K562 (cell line): ENCODE data around the gene ANXA9. TPM values are rescaled to one million over a fixed set of nuclear protein-coding genes. Genes with fewer than 3 reads are reported as not detected.

Experiments used
- BCOR ChIP-seq: fragments of 450-650 bp; IDR thresholded peaks from 2 replicates; pipeline ENCODE4 v1.6.1; 2016
- BMI1 ChIP-seq: fragments of 150-350 bp; IDR thresholded peaks from 2 replicates; pipeline ENCODE4 v1.6.1; 2014; ENCODE audit warnings: low read length
- BRCA1 ChIP-seq, 2 experiments: fragments of 450-650 bp in 1 of 2; sonication (generic) in 1 of 2; formaldehyde crosslinking in 1 of 2; IDR thresholded peaks; 2 replicates each; pipeline versions ENCODE4 v1.5.0 to v1.6.1; 2017 to 2020; ENCODE audit warnings: mild to moderate bottlenecking in 1 of 2, missing genetic modification reagents in 1 of 2
- FOS ChIP-seq: IDR thresholded peaks from 3 replicates; pipeline ENCODE4 v1.6.1; 2011; ENCODE audit not compliant: insufficient read length; ENCODE audit errors: extremely low read depth
- HDAC2 ChIP-seq: fragments of 450-650 bp; IDR thresholded peaks from 2 replicates; pipeline ENCODE4 v1.6.1; 2016; ENCODE audit warnings: mild to moderate bottlenecking
- HDGF ChIP-seq: fragments of 450-650 bp; IDR thresholded peaks from 2 replicates; pipeline ENCODE4 v1.6.1; 2016
- KAT8 ChIP-seq: fragments of 450-650 bp; IDR thresholded peaks from 2 replicates; pipeline ENCODE4 v1.6.1; 2016; ENCODE audit warnings: low read depth, mild to moderate bottlenecking
- MLLT1 ChIP-seq, 2 experiments: fragments of 450-650 bp; IDR thresholded peaks; 2 replicates each; pipeline ENCODE4 v1.6.1; 2016
- NFIX ChIP-seq: fragments of 250-450 bp; sonication (Bioruptor Pico); IDR thresholded peaks from 2 replicates; pipeline ENCODE4 v1.4.0; 2020; ENCODE audit warnings: low read depth, mild to moderate bottlenecking, moderate library complexity
- NFYB ChIP-seq: IDR thresholded peaks from 2 replicates; pipeline ENCODE4 v1.6.1; 2011; ENCODE audit warnings: mild to moderate bottlenecking, moderate library complexity; ENCODE audit not compliant: insufficient read length; ENCODE audit errors: extremely low read depth
- PCBP1 ChIP-seq: fragments of 200-400 bp; formaldehyde crosslinking; IDR thresholded peaks from 2 replicates; pipeline ENCODE4 v1.6.1; 2018; ENCODE audit warnings: mild to moderate bottlenecking, low read depth, low read length; ENCODE audit not compliant: poor library complexity, severe bottlenecking
- POLR2H ChIP-seq: IDR thresholded peaks from 2 replicates; pipeline ENCODE4 v1.6.1; 2016; ENCODE audit warnings: missing genetic modification characterization, low read depth, mild to moderate bottlenecking, control low read depth, missing compliant biosample characterization, moderate library complexity
- PPARD ChIP-seq: fragments of 250-450 bp; sonication (Bioruptor Pico); IDR thresholded peaks from 2 replicates; pipeline ENCODE4 v1.8.0; 2022; ENCODE audit warnings: inconsistent platforms, mild to moderate bottlenecking, moderate library complexity
- RBBP5 ChIP-seq: fragments of 200-600 bp; sonication (generic); IDR thresholded peaks from 2 replicates; pipeline ENCODE4 v1.6.1; 2012; ENCODE audit warnings: borderline replicate concordance, mild to moderate bottlenecking, low read length, control low read depth, inconsistent platforms; ENCODE audit not compliant: insufficient read depth, poor library complexity, severe bottlenecking
- RFX1 ChIP-seq: fragments of 450-650 bp; IDR thresholded peaks from 2 replicates; pipeline ENCODE4 v1.6.1; 2016; ENCODE audit warnings: mild to moderate bottlenecking, moderate library complexity
- SIN3A ChIP-seq, 2 experiments: fragments of 150-350 bp in 1 of 2; IDR thresholded peaks; 2 replicates each; pipeline ENCODE4 v1.6.1; 2011 to 2016; ENCODE audit warnings: borderline replicate concordance in 2 of 2, low read depth in 2 of 2, low read length in 2 of 2, mild to moderate bottlenecking in 2 of 2, moderate library complexity in 2 of 2; ENCODE audit not compliant: control insufficient read depth in 1 of 2
- TAF9B ChIP-seq: fragments of 450-650 bp; IDR thresholded peaks from 2 replicates; pipeline ENCODE4 v1.6.1; 2018; ENCODE audit warnings: mild to moderate bottlenecking; ENCODE audit not compliant: partially characterized antibody
- TBP ChIP-seq: optimal IDR thresholded peaks from 2 replicates; pipeline ENCODE3; 2011; ENCODE audit warnings: low read depth, low read length, improper control_type of control experiment
- TFE3 ChIP-seq: fragments of 450-650 bp; formaldehyde crosslinking; IDR thresholded peaks from 2 replicates; pipeline ENCODE4 v1.4.0; 2020; ENCODE audit warnings: mild to moderate bottlenecking, mixed read lengths
- ZBTB9 ChIP-seq: fragments of 450-650 bp; formaldehyde crosslinking; IDR thresholded peaks from 2 replicates; pipeline ENCODE4 v1.4.0; 2020; ENCODE audit warnings: mild to moderate bottlenecking, moderate library complexity
- ZNF239 ChIP-seq: fragments of 250-450 bp; sonication (Bioruptor Pico); IDR thresholded peaks from 2 replicates; pipeline ENCODE4 v1.4.0; 2020; ENCODE audit warnings: mild to moderate bottlenecking
- polyA plus RNA-seq, 8 experiments: library from polyadenylated mRNA; depleted of rRNA in 4 of 8; stranded (reverse) in 5 of 8; unstranded in 3 of 8; fragments of >200 nt; fragmentation: Nextera tagmentation in 2 of 8; fragmentation: Illumina TruSeq in 1 of 8; extraction: Ambion mirVana in 2 of 8; extraction: Trizol in 1 of 8; gene quantifications; 2 replicates each; pipeline versions ENCODE4 v1.2.1 to v1.2.3, GENCODE V29; 2011 to 2014; ENCODE audit warnings: inconsistent platforms in 1 of 8, missing spikeins in 1 of 8
- total RNA-seq, 7 experiments: library from RNA; depleted of rRNA in 6 of 7; stranded (reverse); fragments of >200 nt in 6 of 7; fragmentation: Illumina TruSeq in 2 of 7; extraction: Trizol in 2 of 7; gene quantifications; 2 replicates each; pipeline versions ENCODE4 v1.2.1 to v1.2.3, GENCODE V29; 2011 to 2021; ENCODE audit warnings: low replicate concordance in 1 of 7
- TF ChIP-seq, protein P1 (sequence below), 2 experiments: fragments of 450-650 bp in 1 of 2; sonication (generic) in 1 of 2; formaldehyde crosslinking in 1 of 2; IDR thresholded peaks in 1 of 2; conservative IDR thresholded peaks in 1 of 2; 2 replicates each; pipeline versions ENCODE4 v1.6.1 to v1.8.1; 2016 to 2023; ENCODE audit warnings: mild to moderate bottlenecking in 2 of 2, moderate library complexity in 2 of 2, inconsistent platforms in 1 of 2, missing genetic modification reagents in 1 of 2

The ANXA9 gene
- total and polyA plus RNA-seq, 9 of the 15 experiments (the other 6 are each of a cell fraction or from before 2014, with no cell fraction given) = 0.24 to 1.6 (median 0.57) TPM

GRCh38 chr1:151008244-151009205 lies 26.4 kb downstream of the ANXA9 start, which contains the start of gene PRUNE1 (continued):
- TF ChIP-seq, protein P1, sequence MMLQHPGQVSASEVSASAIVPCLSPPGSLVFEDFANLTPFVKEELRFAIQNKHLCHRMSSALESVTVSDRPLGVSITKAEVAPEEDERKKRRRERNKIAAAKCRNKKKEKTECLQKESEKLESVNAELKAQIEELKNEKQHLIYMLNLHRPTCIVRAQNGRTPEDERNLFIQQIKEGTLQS (IDR thresholded peaks at IDR 0.05) = no peak
- TF ChIP-seq, protein P1 (CRISPR knock-in tag; conservative IDR thresholded peaks at IDR 0.05) = no peak
- TF ChIP-seq RFX1 (peak; percentile 86), HDAC2 (0 out of 2 replicates have a peak, but pooled peaks have one; percentile 27), BRCA1 (IDR thresholded peaks at IDR 0.05) (no peak), BRCA1 (CRISPR knock-in tag; IDR thresholded peaks at IDR 0.05) (no peak), ZBTB9 (CRISPR knock-in tag) (peak; percentile 56; the same call in 1 of the 2 replicates), PPARD (CRISPR knock-in tag) (no peak), TBP (peak; percentile 40), FOS (no peak), BMI1 (no peak), PCBP1 (no peak), RBBP5 (peak; percentile 66), MLLT1 (IDR thresholded peaks at IDR 0.05) (peak in 1 of 2 experiments; percentile 59; a peak in 1 of 4 replicates), NFIX (CRISPR knock-in tag) (no peak), TFE3 (CRISPR knock-in tag) (no peak), BCOR (peak; percentile 70), TAF9B (no peak), HDGF (peak; percentile 86), NFYB (no peak), SIN3A (IDR thresholded peaks at IDR 0.05; ENCODE audit: borderline replicate concordance in 2 of 2, control insufficient read depth in 1 of 2, low read depth in 2 of 2, low read length in 2 of 2) (peak; percentile 57 to 70; a peak in 2 of 4 replicates), ZNF239 (CRISPR knock-in tag) (no peak), KAT8 (no peak), POLR2H (tag) (no peak)
